NCI-H2196 treated with DMSO at 0.1 percent for 48 hours (cell line): ENCODE data around the gene C22orf39.

ENCODE experiments used
- DNase-seq: peaks from one replicate; lab custom pipeline; 2025; ENCODE audit not compliant: unreplicated experiment; lab: John Stamatoyannopoulos, UW

Gene C22orf39, protein sequence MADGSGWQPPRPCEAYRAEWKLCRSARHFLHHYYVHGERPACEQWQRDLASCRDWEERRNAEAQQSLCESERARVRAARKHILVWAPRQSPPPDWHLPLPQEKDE

DNA sequence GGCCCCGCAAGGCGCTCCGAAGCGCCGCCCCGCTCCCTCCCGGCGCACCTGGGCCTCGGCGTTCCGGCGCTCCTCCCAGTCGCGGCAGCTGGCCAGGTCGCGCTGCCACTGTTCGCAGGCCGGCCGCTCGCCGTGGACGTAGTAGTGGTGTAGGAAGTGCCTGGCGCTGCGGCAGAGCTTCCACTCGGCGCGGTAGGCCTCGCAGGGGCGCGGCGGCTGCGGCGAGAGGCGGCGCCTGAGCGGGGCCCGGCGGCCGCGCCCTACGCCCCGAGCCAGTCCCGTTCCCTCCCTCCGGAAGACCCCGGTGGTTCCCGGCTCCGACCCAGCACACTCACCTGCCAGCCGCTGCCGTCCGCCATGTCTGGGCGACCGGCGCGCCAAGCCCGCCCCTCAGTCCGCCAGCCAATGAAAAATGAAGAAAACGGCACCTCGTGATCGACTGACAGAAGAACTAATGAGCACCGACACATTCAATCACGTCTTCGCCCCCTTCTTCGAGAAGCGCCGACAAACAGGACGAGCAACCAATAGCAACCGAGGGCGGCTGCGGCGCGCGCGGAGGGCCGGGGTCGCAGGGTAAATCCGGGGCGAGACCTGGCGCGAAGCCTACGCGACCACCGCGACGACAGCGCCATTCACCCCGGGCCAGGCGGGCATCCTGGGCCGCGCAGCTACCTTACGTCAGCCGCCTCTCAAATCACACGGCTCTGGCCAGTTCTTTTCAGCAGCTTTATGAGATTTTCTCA is at the start of gene C22orf39:
C22orf39 (minus strand) TSS at position 382 of the 746 bp plus-strand sequence; CDS start at position 359, 23 bp downstream.
- peak; percentile 78 for DNase-seq

DNA sequence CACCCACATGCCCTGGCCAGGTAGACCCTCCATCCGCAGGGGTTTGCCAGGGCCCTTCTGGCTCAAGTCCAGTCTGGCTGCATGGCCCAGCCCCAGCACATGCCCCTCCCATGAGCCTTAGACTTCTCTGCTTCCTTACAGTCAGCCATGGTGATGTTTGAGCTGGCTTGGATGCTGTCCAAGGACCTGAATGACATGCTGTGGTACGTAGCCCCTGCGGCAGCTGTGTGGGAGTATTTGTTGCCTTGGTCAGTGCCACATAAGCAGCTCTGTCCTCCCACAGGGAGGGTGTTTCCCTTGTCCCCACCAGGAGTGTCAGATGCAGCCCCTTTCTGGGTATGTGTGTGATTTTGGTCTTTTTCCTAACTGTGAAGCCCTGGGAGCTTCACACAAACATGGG is 49.7 kb upstream of the C22orf39 start:
- DNase-seq, result no peak

DNA sequence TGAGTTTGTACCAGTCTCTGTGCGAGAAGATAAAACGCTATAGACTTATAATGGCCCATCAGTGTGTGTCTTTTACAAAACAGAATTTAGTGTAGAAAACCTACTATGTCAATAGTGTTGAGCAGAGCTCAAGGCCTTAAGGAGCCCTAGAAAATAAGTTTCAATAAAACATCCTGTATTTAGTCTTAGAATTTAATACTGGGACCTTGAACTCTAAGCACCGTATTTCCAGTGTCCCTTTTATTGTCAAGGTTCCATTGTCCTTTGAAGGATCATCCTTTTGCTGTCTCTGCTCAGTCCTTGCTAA is 48.8 kb upstream of the C22orf39 start:
- DNase-seq, result no peak

DNA sequence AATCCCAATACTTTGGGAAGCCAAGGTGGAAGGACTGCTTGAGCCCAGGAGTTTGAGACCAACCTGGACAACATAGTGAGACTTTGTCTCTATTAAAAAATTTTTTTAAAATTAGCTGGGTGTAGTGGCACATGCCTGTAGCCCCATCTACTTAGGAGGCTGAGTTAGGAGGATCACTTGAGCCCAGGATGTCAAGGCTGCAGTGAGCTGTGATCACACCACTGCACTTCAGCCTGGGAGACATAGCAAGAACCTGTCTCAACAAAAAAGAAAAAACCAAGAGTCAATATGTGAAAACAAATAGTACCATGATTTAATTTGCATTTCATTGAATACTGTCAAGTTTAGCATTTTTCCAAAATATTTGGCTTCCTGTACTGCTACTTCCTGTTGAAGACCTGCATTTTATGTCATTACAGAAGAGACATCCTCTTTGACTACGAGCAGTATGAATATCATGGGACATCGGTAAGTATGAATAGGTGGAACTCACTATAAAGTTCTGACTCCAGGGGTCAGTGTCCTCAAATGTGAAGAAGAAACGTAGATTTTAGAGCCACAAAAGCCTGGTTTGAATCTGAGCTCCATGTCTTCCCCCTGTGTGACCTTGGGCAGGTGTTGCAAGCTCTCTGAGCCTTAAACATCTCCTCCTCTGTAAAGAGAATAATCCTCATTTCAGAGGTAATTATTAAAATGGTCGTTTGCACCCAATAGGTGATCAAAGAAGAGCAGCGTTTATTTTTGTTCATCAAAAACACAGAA is 48.2 kb upstream of the C22orf39 start:
- no peak for DNase-seq

DNA sequence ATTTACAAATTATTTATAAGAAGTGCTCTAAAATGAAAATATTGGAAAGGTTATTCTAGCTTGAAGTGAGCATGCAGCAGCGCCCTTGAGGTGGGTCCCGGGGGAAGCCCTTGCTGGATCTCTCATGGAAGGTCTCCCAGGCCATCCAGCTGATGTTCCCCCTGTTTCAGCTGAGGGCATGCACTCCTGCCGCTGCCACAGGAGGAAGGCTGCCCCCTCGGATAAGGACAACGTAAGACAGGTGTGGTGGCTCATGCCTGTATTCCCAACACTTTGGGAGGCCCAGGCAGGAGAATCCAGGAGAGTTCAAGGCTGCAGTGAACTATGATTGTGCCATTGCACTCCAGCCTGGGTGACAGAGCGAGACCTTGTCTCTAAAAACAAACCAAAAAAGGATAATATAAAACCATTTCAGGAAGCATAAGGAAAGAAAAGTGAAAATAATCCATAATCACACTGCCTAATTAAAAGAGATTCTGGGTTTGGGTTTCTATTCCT is 47.2 kb upstream of the C22orf39 start:
- no peak for DNase-seq

DNA sequence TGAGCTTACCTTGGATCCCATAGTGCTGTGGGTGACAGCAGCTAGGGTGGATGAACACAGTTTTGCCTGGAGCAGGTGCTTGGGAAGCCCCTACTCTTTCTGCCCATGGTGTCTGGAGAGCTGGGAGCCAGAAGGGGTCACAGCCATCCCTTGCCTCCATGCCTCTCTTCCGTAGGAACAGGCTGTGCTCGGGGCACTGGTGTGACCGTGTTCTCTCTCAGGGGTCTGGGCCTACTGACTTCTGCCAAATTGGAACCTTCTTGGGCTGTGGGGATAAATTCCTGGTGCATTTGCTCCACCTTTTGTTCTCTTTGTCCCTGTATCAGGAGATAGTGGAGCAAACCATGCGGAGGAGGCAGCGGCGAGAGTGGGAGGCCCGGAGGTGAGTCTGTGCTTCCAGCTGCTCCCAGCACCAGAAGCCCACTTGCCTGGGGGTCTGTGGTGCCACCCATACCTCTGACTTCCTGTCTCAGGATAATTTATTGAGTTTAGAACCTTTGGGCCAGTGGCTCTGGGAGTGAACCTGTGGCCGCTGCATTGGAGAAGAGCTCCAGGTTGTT is 46.6 kb upstream of the C22orf39 start:
- no peak for DNase-seq

DNA sequence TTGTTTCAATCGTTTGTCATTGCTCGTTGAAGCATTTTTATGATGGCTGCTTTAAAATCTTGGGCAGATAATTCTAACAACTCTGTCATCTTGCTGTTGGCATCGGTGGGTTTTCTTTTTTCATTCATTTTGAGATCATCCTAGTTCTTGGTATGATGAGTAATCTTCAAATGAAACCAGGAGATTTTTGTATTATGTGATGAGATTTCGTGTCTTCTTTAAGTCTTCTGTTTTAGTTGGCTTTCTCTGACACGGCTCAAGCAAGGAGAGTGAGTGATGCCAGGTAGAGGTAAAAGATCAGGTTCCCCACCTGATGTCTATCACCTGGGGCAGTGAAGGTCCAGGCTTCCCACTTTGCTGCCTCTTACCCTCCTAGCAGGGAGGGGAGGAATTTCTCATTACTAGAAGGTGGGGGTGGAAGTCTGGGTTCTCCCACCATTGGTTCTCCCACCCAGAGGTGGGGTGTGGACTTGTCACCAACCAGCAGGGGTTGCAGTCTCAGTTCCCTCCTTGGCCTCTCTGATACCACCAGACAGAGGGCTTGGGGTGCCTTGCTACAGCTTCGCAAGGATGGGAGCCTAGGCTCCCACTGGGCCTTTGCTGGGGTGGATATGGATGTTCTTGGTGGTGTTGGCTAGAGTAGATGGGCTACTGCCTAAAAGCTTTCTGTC is 45.1 kb upstream of the C22orf39 start:
- no peak for DNase-seq

DNA sequence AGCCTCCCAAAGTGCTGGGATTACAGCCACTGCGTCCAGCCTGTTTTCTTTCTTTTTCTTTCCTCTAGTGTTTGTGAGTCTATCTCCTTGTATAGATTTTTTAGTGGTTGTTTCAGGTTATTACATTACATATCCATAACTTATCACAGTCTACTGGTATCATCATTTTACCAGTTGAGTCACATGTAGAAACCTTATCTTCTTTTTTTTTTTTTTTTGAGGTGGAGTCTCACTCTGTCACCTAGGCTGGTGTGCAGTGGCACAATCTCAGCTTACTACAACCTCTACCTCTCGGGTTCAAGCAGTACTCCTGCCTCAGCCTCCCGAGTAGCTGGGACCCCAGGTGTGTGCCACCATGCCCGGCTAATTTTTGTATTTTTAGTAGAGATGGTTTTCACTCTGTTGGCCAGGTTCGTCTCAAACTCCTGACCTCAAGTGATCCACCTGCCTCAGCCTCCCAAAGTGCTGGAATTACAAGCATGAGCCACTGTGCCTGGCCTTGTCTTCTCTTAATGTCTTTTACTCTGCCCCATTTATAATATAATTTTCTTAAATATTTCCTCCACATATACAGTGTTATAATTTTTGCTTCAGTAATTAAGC is 43.2 kb upstream of the C22orf39 start:
- DNase-seq, result no peak

DNA sequence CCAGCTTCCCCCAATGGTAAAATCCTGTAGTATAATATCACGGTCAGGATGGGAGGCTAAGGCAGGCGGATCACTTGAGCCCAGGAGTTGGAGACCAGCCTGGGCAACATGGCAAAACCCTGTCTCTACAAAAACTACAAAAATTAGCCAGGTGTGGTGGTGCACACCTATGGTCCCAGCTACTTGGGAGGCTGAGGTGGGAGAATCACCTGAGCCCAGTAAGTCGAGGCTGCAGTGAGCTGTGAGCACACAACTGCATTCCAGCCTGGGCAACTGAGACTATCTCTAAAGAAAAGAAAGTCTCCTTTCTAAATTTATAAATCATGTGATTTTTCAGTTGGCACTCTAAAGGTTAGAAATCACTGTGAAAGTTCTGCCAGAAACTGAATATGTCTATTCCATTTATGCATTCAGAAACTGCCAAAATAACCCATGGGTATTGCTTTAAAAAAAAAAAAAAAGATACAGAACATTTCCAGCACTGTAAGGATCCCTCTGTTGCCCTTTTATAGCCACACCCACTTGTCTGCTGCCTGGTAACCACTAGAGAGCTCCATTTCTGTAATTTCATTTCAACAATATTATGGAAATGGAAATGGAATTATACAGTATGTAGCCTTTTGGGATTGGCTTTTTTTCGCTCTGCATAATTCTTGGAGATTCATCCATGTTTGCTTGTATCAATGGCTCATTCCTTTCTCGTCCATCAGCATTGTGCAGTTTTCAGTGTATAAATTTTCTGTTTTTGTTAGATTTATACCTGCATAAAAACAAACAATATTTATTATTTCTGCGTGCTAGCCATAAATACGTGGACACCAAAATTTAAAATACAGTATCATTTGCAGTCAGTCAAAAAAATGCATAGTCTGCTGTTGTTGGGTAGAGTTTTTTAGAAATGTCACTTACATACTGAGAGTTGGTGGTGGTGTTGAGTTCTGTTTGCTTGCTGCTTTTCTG is 41.7 kb upstream of the C22orf39 start:
- no peak for DNase-seq

DNA sequence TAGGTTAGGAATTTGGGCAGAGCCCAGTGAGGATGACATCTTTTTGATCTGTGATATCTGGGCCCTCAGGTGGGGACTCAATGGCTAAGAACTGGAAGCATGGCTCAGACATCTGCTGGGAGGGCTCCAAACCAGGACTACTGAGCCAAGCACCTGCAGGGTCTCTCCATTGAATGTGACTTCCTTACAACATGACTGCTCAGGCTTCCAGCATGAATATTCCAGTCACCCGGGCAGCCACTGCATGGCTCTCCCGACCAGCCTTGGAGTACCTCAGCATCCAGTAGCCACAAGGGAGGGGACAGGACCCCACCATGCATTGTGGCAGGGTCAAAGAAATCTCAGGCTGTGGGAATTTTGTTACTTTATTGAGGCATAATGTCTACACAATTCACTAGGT is 40.8 kb upstream of the C22orf39 start:
- DNase-seq, result no peak

DNA sequence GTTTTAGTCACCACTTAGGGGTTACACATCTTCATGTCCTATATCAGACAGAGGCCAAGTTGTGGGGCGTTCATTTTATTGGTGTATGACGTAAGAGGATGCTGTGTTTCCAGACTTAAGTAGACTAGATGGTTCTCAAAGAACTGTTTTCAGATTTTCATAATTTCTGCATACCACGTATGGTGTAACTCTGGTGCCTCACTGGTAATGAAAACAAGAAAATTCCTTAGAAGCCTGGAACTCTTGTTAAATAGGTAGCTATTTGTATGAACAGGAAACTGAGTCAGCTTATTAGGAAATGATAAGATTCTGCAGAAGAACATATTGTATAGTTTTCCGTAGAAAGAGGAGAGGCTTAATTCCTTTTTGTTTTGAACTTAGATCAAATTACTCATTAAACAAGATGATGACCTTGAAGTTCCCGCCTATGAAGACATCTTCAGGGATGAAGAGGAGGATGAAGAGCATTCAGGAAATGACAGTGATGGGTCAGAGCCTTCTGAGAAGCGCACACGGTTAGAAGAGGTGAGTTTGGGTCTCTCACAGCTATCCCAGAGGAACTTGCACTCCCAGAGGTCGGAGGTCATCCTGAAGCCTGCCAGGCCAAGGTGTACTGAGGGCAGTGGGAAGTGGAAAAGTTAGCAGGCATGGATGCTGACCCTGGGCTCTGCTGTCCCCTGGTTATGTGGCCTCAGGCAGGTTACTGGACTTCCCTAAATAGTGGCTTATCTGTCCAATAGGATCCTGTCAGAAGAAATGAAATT is 36.2 kb upstream of the C22orf39 start:
- no peak for DNase-seq

DNA sequence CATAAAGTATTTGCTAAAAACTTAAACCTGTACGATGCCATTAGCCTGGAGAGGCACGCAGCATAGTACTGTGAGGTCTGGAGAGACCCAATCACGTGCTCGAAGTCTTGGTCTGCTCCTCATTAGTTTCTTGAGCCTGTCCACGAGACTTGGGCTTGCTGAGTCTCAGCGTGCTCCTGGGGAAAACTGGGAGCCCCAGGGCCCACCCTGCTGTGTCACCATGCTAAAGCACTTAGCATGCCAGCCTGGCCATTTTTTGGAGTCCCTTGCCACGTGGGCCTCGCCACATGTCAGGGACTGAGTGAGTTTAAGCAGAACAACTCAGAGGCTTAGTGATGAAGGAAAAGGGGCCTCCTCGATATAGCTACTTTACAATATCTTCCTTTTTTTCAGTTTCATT is 34.8 kb upstream of the C22orf39 start:
- no peak for DNase-seq

DNA sequence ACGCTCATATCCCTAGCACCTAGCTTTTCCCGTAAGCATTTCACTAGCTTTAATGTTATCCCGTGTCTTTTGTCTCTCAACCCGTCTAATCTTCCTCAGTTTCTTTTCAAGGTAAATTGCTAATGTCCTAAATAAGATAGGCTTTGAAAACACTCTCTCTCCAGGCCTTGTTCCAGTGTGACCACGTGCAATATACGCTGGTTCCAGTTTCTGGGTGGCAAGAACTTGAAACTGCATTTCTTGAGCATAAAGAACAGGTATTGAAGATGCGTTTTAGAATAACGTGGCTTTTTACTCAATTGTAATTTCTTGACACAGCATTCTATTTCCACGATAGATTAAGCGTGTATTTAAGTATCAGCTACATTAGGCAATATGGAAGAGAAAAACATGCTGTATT is 33.3 kb upstream of the C22orf39 start:
- DNase-seq, result no peak

DNA sequence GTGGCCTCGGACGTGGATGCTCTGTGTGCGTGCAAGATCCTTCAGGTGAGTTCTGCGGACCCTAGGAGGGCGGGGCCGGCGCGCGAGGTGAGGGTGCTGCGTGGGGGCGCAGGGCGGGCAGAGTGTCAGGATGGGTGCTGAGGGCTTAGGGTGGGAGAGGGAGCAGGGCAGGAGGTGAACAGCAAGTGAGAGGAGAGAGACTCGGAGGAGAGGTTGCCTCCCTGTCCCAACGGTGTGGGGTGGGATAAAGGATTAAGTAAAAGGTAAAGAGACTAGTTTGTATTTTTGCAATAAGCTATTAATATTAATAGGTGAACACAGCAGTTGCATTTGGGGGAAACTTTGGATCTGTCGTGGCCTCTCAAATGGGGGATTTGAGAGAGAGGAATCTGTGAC is 32.7 kb upstream of the C22orf39 start:
- no peak for DNase-seq

DNA sequence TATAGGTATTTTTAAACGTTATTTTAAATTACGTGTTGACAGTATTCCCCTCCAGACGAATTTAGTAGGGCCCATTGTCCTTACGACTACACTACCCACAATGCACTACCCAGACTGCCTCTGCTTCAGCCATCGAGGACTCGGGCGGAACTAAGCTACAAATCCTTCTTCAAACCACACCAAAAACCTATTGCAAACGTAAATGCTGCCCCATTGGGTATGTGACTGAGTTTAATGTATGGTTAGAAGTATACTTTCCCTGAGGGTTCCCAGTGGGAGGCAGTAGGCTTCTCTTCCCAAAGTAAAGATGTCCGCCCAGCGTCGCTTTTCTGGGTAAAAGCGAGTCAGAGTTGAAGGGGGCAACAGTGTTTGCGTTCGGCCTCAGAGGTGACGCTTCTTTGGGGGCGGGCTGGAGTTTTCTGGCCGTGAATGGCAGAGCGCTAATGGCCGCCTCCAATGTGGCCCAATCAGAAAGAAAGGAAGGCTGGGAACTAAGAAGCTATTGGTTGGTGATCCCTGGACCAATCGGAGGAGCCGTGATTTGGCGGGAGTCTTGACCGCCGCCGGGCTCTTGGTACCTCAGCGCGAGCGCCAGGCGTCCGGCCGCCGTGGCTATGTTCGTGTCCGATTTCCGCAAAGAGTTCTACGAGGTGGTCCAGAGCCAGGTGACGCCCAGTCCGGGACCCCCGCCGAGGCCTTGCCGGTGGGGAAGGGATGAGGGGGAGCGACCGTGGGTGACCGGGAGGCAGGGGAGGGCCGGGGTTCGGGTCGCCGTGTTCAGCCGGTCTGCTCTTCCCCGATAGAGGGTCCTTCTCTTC is 32.1 kb upstream of the C22orf39 start, which contains the start of gene CDC45:
CDC45 (plus strand) TSS at position 566 of the 818 bp plus-strand sequence; CDS start at position 615, 49 bp downstream.
- peak; percentile 82 for DNase-seq

DNA sequence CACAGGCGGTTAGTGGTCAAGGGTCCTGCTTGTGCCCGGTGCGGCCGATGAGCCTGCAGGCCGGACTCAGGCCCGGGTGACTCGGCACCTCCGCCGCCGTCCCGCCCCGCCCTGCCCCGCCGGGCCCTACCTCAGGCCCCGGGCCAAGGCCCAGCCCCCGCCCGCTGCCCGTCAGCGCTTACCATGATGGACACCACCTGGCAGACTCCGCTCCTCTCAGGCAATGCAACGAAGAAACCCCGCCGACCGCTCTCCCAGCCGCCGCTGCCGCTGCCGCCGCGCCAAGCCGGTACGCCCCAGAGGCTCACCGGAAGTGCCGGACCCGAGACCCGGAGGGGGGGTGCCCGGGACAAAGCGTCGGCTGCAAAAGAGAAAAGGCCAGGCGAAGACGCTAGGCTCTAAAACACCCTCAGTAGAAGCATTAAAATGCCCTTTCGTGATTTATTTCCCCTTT is 31.4 kb upstream of the C22orf39 start, which contains the start of gene UFD1:
UFD1 (minus strand) TSS at position 293 of the 454 bp plus-strand sequence; CDS start at position 185, 108 bp downstream.
- peak; percentile 46 for DNase-seq

DNA sequence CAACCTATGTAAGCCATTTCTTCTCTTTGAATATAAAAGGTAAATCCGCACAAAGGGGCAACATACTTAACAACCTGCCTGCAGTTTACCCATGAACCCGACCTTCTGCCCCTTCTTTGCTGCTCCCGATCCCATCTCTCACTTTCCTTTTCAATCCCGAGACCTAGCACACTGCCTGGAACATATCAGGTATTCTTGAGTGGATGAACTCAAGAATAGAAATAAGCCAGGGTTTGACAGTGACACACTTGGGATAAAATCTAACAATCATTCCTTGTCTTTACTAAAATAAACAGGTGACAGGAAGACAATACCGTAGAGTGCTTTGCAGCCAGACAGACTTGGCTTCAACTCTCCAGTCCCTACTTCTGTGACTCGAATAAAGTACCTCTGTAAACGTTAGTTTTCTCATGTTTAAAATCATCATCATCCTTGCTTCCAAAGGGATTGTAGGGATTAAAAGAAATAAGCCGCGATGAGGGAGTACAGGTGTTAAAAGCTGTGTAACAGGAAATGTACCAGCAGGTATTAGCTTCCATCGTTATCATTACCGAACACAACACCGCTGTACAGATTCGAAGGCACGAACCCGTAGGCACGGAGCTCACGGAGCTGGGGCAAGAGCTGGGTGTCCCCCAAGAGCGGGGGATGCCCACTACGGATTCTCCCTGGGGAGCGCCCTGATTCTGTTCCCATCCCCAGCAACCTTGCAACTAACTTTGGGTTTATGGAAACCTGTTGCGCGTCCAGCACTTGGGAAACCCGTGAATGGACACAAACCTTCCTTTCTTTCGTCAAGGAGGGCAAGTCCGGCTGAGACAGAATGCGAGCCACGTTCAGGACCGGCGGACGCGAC is 30.8 kb upstream of the C22orf39 start:
- no peak for DNase-seq
